ENCODE data around the gene ENTPD6.

DNA sequence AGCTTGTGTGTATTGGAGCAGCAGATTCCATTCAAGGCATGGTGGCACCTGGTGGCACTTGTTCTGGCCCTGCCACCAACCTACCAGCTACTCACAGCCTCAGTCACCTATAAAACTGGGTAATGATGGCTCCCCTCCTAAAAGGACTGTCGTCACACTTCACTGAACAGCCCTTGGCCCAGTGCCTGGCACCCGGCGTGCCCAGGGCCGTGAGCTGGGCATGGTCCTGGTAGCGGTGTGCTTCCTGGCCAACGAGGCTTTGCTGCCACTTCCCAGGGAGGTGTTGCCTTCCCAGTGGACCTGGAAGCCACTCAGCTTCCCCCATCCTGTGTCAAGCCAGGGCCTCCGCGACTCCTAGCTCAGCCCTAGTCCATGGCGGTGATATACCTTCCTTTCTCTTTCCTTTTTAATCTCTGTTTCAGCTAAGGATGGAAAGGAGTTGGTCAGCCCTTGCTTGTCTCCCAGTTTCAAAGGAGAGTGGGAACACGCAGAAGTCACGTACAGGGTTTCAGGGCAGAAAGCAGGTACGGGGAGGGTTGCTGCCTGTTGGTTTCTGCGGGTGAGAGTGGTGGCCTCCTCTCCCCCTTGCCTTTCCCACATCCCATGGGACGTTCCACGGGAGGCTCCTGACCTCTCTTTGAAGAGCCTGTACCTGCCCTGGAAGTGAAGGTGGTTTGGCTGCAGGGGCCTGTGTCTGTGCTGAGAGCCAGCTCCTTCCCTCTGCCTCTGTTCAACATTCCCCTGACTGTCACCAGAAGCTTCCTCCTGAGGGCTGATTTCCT lies 25.5 kb downstream of the ENTPD6 start:
- no peak for TF ChIP-seq EZH2 (IDR thresholded peaks at IDR 0.05; ENCODE audit: insufficient read depth, poor library complexity, severe bottlenecking)
- no peak for TF ChIP-seq EZH2phosphoT487 (IDR thresholded peaks at IDR 0.05; ENCODE audit: insufficient read depth, low read depth)
